MCF 10A (cell line): ENCODE measurements around the gene PDGFC. TPM values are rescaled to one million over a fixed set of nuclear protein-coding genes. Genes with fewer than 3 reads are reported as not detected.

Source experiments
- BruUV-seq: library from RNA; stranded (reverse); fragments of 400-500 nt; replicated peaks from 2 replicates; lab custom pipeline; 2021; lab: Mats Ljungman, UMichigan
- CTCF ChIA-PET: fragments of 300-600 bp; sonication (Branson Sonifier 250); formaldehyde crosslinking; extraction: SDS; loops from one replicate; lab custom pipeline; 2021; ENCODE audit warnings: antibody characterized with exemption, inconsistent platforms; lab: Yijun Ruan, JAX
- POLR2A ChIA-PET: fragments of 300-600, 350-650 bp; sonication (Branson Sonifier 250); formaldehyde crosslinking; extraction: SDS; loops from one replicate; lab custom pipeline; 2020; ENCODE audit warnings: antibody characterized with exemption, inconsistent platforms; lab: Yijun Ruan, JAX
- DNase-seq: peaks from one replicate; pipeline ENCODE4 v3.0.0-alpha.2; 2018; ENCODE audit not compliant: unreplicated experiment
- H3K27ac Mint-ChIP-seq: one replicate; pipeline ENCODE4 v1.8.0; 2022; ENCODE audit warnings: mild to moderate bottlenecking, low read depth, mixed read lengths; ENCODE audit not compliant: unreplicated experiment
- H3K27me3 Mint-ChIP-seq: one replicate; pipeline ENCODE4 v1.8.0; 2022; ENCODE audit warnings: mixed read lengths; ENCODE audit not compliant: insufficient read depth, unreplicated experiment
- H3K36me3 Mint-ChIP-seq: one replicate; pipeline ENCODE4 v1.8.0; 2022; ENCODE audit warnings: mild to moderate bottlenecking, moderate library complexity, mixed read lengths; ENCODE audit not compliant: insufficient read depth, unreplicated experiment
- H3K4me1 Mint-ChIP-seq: one replicate; pipeline ENCODE4 v1.8.0; 2022; ENCODE audit warnings: mixed read lengths; ENCODE audit not compliant: insufficient read depth, unreplicated experiment
- H3K4me3 Mint-ChIP-seq: one replicate; pipeline ENCODE4 v1.8.0; 2022; ENCODE audit warnings: mild to moderate bottlenecking, moderate library complexity, mixed read lengths; ENCODE audit not compliant: unreplicated experiment
- H3K9me3 Mint-ChIP-seq: one replicate; pipeline ENCODE4 v1.8.0; 2022; ENCODE audit warnings: mixed read lengths; ENCODE audit not compliant: unreplicated experiment
- intact Hi-C: fragments of 100-400 bp; cut with micrococcal nuclease; formaldehyde crosslinking; loops from 2 replicates; pipeline ENCODE4 v1.14.1; 2022
- total RNA-seq: library from RNA; stranded (reverse); gene quantifications from 2 replicates; pipeline ENCODE4 v1.2.3, GENCODE V29; 2022
- TF ChIP-seq, protein P1 (sequence below): fragments of 200-600 bp; IDR thresholded peaks from one replicate; pipeline ENCODE4 v1.8.0; 2022; ENCODE audit warnings: antibody characterized with exemption, mild to moderate bottlenecking; ENCODE audit not compliant: unreplicated experiment

Gene PDGFC
- total RNA-seq, 1 experiment from 2014 or later = 74.8 TPM

DNA sequence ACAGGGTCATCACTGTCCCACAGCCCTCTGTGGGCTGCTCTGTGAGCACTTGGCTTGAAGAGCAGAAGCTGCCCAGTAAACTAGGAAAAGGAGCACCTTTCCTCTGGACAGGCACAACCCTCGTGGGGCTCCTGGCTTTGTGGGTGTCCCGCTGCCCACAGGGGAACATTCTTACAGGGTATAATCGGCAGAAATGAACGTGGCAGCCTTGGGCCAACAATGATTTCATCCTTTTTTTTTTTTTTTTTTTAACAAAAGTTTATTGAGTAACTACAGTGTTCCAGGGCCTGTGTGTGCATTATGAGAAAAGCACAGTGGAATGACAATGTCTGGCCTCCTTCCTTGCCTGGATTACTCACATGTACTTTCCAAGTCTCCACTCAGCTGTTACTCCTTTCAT, 197.2 kb downstream of the PDGFC start:
- POLR2A ChIA-PET = interaction anchor here (0.7 to 8.3 kb wide), 12 partner anchors 8 to 195 kb away, joined by 3 to 91 read pairs (median 6); partner anchors contain the start of gene PDGFC
- TF ChIP-seq, protein P1, sequence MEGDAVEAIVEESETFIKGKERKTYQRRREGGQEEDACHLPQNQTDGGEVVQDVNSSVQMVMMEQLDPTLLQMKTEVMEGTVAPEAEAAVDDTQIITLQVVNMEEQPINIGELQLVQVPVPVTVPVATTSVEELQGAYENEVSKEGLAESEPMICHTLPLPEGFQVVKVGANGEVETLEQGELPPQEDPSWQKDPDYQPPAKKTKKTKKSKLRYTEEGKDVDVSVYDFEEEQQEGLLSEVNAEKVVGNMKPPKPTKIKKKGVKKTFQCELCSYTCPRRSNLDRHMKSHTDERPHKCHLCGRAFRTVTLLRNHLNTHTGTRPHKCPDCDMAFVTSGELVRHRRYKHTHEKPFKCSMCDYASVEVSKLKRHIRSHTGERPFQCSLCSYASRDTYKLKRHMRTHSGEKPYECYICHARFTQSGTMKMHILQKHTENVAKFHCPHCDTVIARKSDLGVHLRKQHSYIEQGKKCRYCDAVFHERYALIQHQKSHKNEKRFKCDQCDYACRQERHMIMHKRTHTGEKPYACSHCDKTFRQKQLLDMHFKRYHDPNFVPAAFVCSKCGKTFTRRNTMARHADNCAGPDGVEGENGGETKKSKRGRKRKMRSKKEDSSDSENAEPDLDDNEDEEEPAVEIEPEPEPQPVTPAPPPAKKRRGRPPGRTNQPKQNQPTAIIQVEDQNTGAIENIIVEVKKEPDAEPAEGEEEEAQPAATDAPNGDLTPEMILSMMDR = no peak
- Mint-ChIP-seq H3K27ac (peak overlapping the region; percentile 52), H3K4me1 (peaks cover 39% of the 10 kb centered on the region), H3K36me3 (peaks cover 7% of the 10 kb centered on the region), H3K4me3 (peak overlapping the region; percentile 58), H3K9me3 (no peaks in the 10 kb centered on the region), H3K27me3 (no peaks in the 10 kb centered on the region)
- BruUV-seq = no TSS peak
- peak; percentile 80 for DNase-seq
- CTCF ChIA-PET = no interaction called here
- intact Hi-C loops = loop anchor here (1.0 to 10.0 kb wide), 7 partner anchors 114 to 350 kb away; no protein-coding TSS in a partner anchor

- H3K4me1 Mint-ChIP-seq = peaks cover 33% of the 10 kb centered on the region
These were observed 197.8 kb downstream of the PDGFC start for GRCh38 chr4:156773648-156774357.

GRCh38 chr4:156771171-156771837, 200.3 kb downstream of the PDGFC start:
- DNase-seq = peak; percentile 98
- no TSS peak for BruUV-seq
- H3K4me1 Mint-ChIP-seq = peaks cover 39% of the 10 kb centered on the region
- peak overlapping the region; percentile 52 for H3K27ac Mint-ChIP-seq
- ChIA-PET POLR2A (interaction anchor here (0.6 to 8.3 kb wide), 22 partner anchors 11 to 972 kb away, joined by 3 to 91 read pairs (median 6); partner anchors contain the start of gene PDGFC), CTCF (interaction anchor here (0.6 to 2.2 kb wide), 10 partner anchors 30 to 659 kb away, joined by 3 to 7 read pairs (median 3); partner anchors contain the start of gene PDGFC)
- H3K36me3 Mint-ChIP-seq = peaks cover 21% of the 10 kb centered on the region
- H3K9me3 Mint-ChIP-seq = no peaks in the 10 kb centered on the region
- H3K4me3 Mint-ChIP-seq = peak overlapping the region; percentile 63
- H3K27me3 Mint-ChIP-seq = no peaks in the 10 kb centered on the region
- intact Hi-C loops = loop anchor here (1.0 to 10.0 kb wide), 6 partner anchors 59 to 353 kb away; no protein-coding TSS in a partner anchor
- TF ChIP-seq, protein P1 = no peak

More at GRCh38 chr4:156773648-156774357, 197.8 kb downstream of the PDGFC start:
- Mint-ChIP-seq H3K9me3 (no peaks in the 10 kb centered on the region), H3K4me3 (peak overlapping the region; percentile 58), H3K27me3 (no peaks in the 10 kb centered on the region), H3K27ac (peak overlapping the region; percentile 52), H3K36me3 (peaks cover 7% of the 10 kb centered on the region)
- TSS peak; percentile 33 for BruUV-seq
- intact Hi-C loops = loop anchor here (1.0 to 10.0 kb wide), 7 partner anchors 115 to 351 kb away; no protein-coding TSS in a partner anchor
- TF ChIP-seq, protein P1 = no peak
- ChIA-PET CTCF (interaction anchor here (0.6 to 1.2 kb wide), 3 partner anchors 25 to 561 kb away, joined by 3 to 5 read pairs (median 3); no protein-coding TSS in a partner anchor), POLR2A (interaction anchor here (0.6 to 8.3 kb wide), 16 partner anchors 8 to 272 kb away, joined by 3 to 91 read pairs (median 6); partner anchors contain the start of gene PDGFC)
- no peak for DNase-seq
